ENCODE measurements around the gene PDE4D. TPM values are rescaled to one million over a fixed set of nuclear protein-coding genes. Genes with fewer than 3 reads are reported as not detected.

The PDE4D gene
- total RNA-seq, 1 donor from 2014 or later = 50.0 TPM

DNA sequence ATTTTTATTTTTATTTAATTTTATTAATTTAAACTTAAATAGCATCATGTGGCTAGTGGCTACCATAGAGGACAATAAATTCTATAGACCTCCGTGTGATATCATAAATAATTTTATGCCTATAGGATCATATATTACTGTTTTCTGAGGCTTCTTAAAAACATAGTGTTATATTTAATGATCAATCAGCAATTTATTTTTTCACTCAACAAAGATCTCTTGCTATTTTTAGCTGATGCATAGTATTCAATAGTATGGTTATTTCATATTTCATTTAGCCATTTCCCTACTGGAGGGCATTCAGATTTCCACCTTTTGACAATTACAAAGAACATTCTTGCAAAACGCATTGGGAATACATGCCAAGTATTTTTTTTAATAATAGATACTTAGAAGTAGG, 114.1 kb downstream of the PDE4D start:
- no peak for DNase-seq (ENCODE audit: extremely low spot score, unreplicated experiment)
- Mint-ChIP-seq H3K27me3 (peaks cover 4% of the 10 kb centered on the region), H3K27ac (no peak overlapping the region), H3K4me1 (ENCODE audit: unreplicated experiment) (peaks cover 7% of the 10 kb centered on the region), H3K36me3 (no peaks in the 10 kb centered on the region), H3K9me3 (no peaks in the 10 kb centered on the region), H3K4me3 (no peak overlapping the region)
- TF ChIP-seq, protein P1, sequence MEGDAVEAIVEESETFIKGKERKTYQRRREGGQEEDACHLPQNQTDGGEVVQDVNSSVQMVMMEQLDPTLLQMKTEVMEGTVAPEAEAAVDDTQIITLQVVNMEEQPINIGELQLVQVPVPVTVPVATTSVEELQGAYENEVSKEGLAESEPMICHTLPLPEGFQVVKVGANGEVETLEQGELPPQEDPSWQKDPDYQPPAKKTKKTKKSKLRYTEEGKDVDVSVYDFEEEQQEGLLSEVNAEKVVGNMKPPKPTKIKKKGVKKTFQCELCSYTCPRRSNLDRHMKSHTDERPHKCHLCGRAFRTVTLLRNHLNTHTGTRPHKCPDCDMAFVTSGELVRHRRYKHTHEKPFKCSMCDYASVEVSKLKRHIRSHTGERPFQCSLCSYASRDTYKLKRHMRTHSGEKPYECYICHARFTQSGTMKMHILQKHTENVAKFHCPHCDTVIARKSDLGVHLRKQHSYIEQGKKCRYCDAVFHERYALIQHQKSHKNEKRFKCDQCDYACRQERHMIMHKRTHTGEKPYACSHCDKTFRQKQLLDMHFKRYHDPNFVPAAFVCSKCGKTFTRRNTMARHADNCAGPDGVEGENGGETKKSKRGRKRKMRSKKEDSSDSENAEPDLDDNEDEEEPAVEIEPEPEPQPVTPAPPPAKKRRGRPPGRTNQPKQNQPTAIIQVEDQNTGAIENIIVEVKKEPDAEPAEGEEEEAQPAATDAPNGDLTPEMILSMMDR (conservative IDR thresholded peaks at IDR 0.05) = no peak

GRCh38 chr5:59777028-59777427, 116.5 kb downstream of the PDE4D start:
- Mint-ChIP-seq H3K36me3 (no peaks in the 10 kb centered on the region), H3K27me3 (peaks cover 4% of the 10 kb centered on the region), H3K4me1 (ENCODE audit: unreplicated experiment) (peaks cover 8% of the 10 kb centered on the region), H3K27ac (no peak overlapping the region), H3K9me3 (no peaks in the 10 kb centered on the region), H3K4me3 (no peak overlapping the region)
- TF ChIP-seq, protein P1 (conservative IDR thresholded peaks at IDR 0.05) = no peak
- DNase-seq (ENCODE audit: extremely low spot score, unreplicated experiment) = no peak

GRCh38 chr5:59773294-59773693, 120.2 kb downstream of the PDE4D start:
- Mint-ChIP-seq H3K4me3 (no peak overlapping the region), H3K4me1 (ENCODE audit: unreplicated experiment) (peaks cover 16% of the 10 kb centered on the region), H3K27ac (no peak overlapping the region), H3K27me3 (peaks cover 4% of the 10 kb centered on the region), H3K36me3 (no peaks in the 10 kb centered on the region), H3K9me3 (no peaks in the 10 kb centered on the region)
- TF ChIP-seq, protein P1 (conservative IDR thresholded peaks at IDR 0.05) = no peak
- DNase-seq (ENCODE audit: extremely low spot score, unreplicated experiment) = no peak

DNA sequence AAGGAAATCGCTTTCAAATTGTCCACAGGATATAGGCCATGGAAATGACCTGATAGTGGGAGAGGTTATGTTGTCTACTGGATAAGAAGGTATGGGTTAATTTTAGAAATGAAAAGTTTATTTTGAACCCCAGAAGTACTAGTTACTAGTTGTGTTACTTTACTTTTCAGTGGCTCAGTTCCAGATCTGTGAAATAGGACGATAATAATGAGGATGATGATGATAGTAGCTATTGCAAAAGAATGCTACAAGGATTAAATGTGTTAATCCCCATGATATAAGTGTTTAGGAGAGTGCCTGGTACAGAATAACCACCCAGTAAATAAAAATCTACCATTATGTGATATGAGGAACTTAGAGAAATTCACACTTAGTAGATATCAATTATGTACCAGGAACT, 120.8 kb downstream of the PDE4D start:
- peaks cover 19% of the 10 kb centered on the region for H3K4me1 Mint-ChIP-seq (ENCODE audit: unreplicated experiment)
- no peak overlapping the region for H3K27ac Mint-ChIP-seq

GRCh38 chr5:59772206-59772605, 121.3 kb downstream of the PDE4D start:
- peaks cover 24% of the 10 kb centered on the region for H3K4me1 Mint-ChIP-seq (ENCODE audit: unreplicated experiment)
- H3K4me3 Mint-ChIP-seq = no peak overlapping the region
- DNase-seq (ENCODE audit: extremely low spot score, unreplicated experiment) = no peak
- peaks cover 4% of the 10 kb centered on the region for H3K27me3 Mint-ChIP-seq
- TF ChIP-seq, protein P1 (conservative IDR thresholded peaks at IDR 0.05) = no peak
- H3K9me3 Mint-ChIP-seq = no peaks in the 10 kb centered on the region
- H3K27ac Mint-ChIP-seq = no peak overlapping the region
- no peaks in the 10 kb centered on the region for H3K36me3 Mint-ChIP-seq

More for the DNA sequence above, 120.8 kb downstream of the PDE4D start:
- Mint-ChIP-seq H3K4me3 (no peak overlapping the region), H3K27me3 (peaks cover 4% of the 10 kb centered on the region), H3K9me3 (no peaks in the 10 kb centered on the region), H3K36me3 (no peaks in the 10 kb centered on the region)
- DNase-seq (ENCODE audit: extremely low spot score, unreplicated experiment) = no peak
- TF ChIP-seq, protein P1 (conservative IDR thresholded peaks at IDR 0.05) = no peak

- Mint-ChIP-seq H3K9me3 (no peaks in the 10 kb centered on the region), H3K27ac (no peak overlapping the region), H3K4me1 (ENCODE audit: unreplicated experiment) (peaks cover 32% of the 10 kb centered on the region), H3K36me3 (no peaks in the 10 kb centered on the region), H3K4me3 (no peak overlapping the region), H3K27me3 (peaks cover 8% of the 10 kb centered on the region)
- TF ChIP-seq, protein P1 (conservative IDR thresholded peaks at IDR 0.05) = no peak
- no peak for DNase-seq (ENCODE audit: extremely low spot score, unreplicated experiment)
These were observed 122.6 kb downstream of the PDE4D start for GRCh38 chr5:59770953-59771352.

Measured in type B pancreatic cell (in vitro differentiated cells).